Neural cell (in vitro differentiated cells): Measurements from ENCODE around the gene PHLDB2. TPM values are rescaled to one million over a fixed set of nuclear protein-coding genes. Genes with fewer than 3 reads are reported as not detected.

ENCODE experiments used
- H2AFZ ChIP-seq: fragments of 200-600, 300-800 bp; sonication (generic), shearing (Covaris generic); 2 replicates; pipeline ENCODE4 v1.6.0; 2014; ENCODE audit warnings: low read depth, mild to moderate bottlenecking, antibody characterized with exemption, low read length, moderate library complexity
- H3F3A ChIP-seq: fragments of 200-600 bp; shearing (Covaris generic); 2 replicates; pipeline ENCODE4 v1.6.1; 2016; ENCODE audit warnings: mild to moderate bottlenecking, moderate library complexity, mixed read lengths, antibody characterized with exemption, low read length; ENCODE audit not compliant: insufficient read depth, poor library complexity, severe bottlenecking
- H3K27ac ChIP-seq: fragments of 200-600, 300-800 bp; sonication (generic), shearing (Covaris generic); 2 replicates; pipeline ENCODE4 v1.5.1; 2014; ENCODE audit warnings: mild to moderate bottlenecking, low read length, moderate library complexity
- H3K27me3 ChIP-seq: fragments of 300-800, 200-600 bp; sonication (generic), shearing (Covaris generic); 2 replicates; pipeline ENCODE4 v1.6.0; 2014; ENCODE audit warnings: mild to moderate bottlenecking, low read depth, low read length, moderate library complexity; ENCODE audit not compliant: insufficient read depth
- H3K36me3 ChIP-seq: fragments of 300-800, 200-600 bp; sonication (generic), shearing (Covaris generic); 2 replicates; pipeline ENCODE4 v1.5.1; 2014; ENCODE audit warnings: mild to moderate bottlenecking, antibody characterized with exemption, low read length, moderate library complexity; ENCODE audit not compliant: insufficient read depth
- H3K4me2 ChIP-seq: fragments of 300-800, 200-600 bp; sonication (generic), shearing (Covaris generic); 2 replicates; pipeline ENCODE4 v1.6.0; 2014; ENCODE audit warnings: mild to moderate bottlenecking, low read length
- H3K4me3 ChIP-seq: fragments of 300-800, 200-600 bp; sonication (generic), shearing (Covaris generic); 2 replicates; pipeline ENCODE4 v1.5.1; 2014; ENCODE audit warnings: mild to moderate bottlenecking, low read length, moderate library complexity
- H3K79me2 ChIP-seq: fragments of 200-600 bp; shearing (Covaris generic); replicated peaks from 2 replicates; pipeline ENCODE4 v1.6.0; 2014; ENCODE audit warnings: mild to moderate bottlenecking, low read length, moderate library complexity; ENCODE audit not compliant: insufficient read depth
- H3K9ac ChIP-seq: fragments of 300-800, 200-600 bp; sonication (generic), shearing (Covaris generic); 2 replicates; pipeline ENCODE4 v1.6.1; 2016; ENCODE audit warnings: mild to moderate bottlenecking, low read length, mixed read lengths
- H3K9me2 ChIP-seq: fragments of 200-600 bp; shearing (Covaris generic); 2 replicates; pipeline ENCODE4 v1.6.1; 2016; ENCODE audit warnings: mild to moderate bottlenecking, low read length, mixed read lengths; ENCODE audit not compliant: insufficient read depth
- H3K9me3 ChIP-seq: fragments of 200-600, 300-800 bp; sonication (generic), shearing (Covaris generic); 2 replicates; pipeline ENCODE4 v1.6.1; 2016; ENCODE audit warnings: mild to moderate bottlenecking, mixed run types, low read length, moderate library complexity, mixed read lengths
- H4K20me1 ChIP-seq: fragments of 200-600 bp; shearing (Covaris generic); 2 replicates; pipeline ENCODE4 v1.6.1; 2016; ENCODE audit warnings: mild to moderate bottlenecking, mixed run types; ENCODE audit not compliant: insufficient read depth
- EZH2 ChIP-seq: fragments of 200-600, 300-800 bp; shearing (Covaris generic), sonication (generic); IDR thresholded peaks from 2 replicates; pipeline ENCODE4 v1.6.1; 2014; ENCODE audit warnings: antibody characterized with exemption, low read length, borderline replicate concordance, mild to moderate bottlenecking; ENCODE audit not compliant: insufficient read depth, poor library complexity, severe bottlenecking
- MXI1 ChIP-seq: fragments of 450-650 bp; conservative IDR thresholded peaks from 2 replicates; pipeline ENCODE4 v1.6.1; 2014; ENCODE audit warnings: antibody characterized with exemption, mild to moderate bottlenecking; ENCODE audit not compliant: poor library complexity, severe bottlenecking
- POLR2AphosphoS5 ChIP-seq: IDR thresholded peaks from 2 replicates; pipeline ENCODE4 v1.6.1; 2012
- RAD21 ChIP-seq: fragments of 450-650 bp; conservative IDR thresholded peaks from 2 replicates; pipeline ENCODE4 v1.6.1; 2014; ENCODE audit warnings: antibody characterized with exemption, mild to moderate bottlenecking, moderate library complexity
- SMC3 ChIP-seq: fragments of 450-650 bp; conservative IDR thresholded peaks from 2 replicates; pipeline ENCODE4 v1.6.1; 2014; ENCODE audit warnings: antibody characterized with exemption, mild to moderate bottlenecking, moderate library complexity; ENCODE audit not compliant: poor library complexity
- polyA plus RNA-seq: library from polyadenylated mRNA; depleted of rRNA; stranded (reverse); fragments of >200 nt; gene quantifications from 2 replicates; pipeline ENCODE4 v1.2.3, GENCODE V29; 2014
- TF ChIP-seq, protein P1 (sequence below): fragments of 450-650 bp; IDR thresholded peaks from 2 replicates; pipeline ENCODE4 v1.5.1; 2014; ENCODE audit warnings: antibody characterized with exemption, mild to moderate bottlenecking, moderate library complexity; ENCODE audit not compliant: poor library complexity, severe bottlenecking
- TF ChIP-seq, protein P2 (sequence below): IDR thresholded peaks from 2 replicates; pipeline ENCODE4 v1.6.1; 2012; ENCODE audit warnings: borderline replicate concordance

The PHLDB2 gene
- polyA plus RNA-seq, 1 donor from 2014 or later: 1.4 TPM

DNA sequence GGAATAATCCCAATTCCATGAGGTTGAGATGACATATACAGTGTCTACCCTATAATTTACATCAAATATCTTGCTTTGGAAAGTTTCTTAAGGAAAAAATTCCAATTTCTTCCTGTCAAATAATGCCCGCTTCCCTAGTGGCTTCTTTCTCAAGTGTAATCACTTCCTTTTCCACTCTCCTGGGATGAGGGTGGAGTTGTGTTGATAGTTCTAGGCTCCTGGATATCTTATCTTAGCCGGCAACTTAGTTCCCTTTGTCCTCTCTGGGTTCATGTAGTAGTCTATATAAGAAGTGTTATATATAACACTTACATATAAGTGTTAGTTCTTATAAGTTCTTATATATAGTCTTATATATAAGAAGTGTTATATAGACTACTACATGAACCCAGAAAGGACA is 150.6 kb downstream of the PHLDB2 start:
- no peak overlapping the region for H3K9ac ChIP-seq
- H3K79me2 ChIP-seq: peaks cover 22% of the 10 kb centered on the region
- H3K9me3 ChIP-seq: no peaks in the 10 kb centered on the region
- no peak overlapping the region for H2AFZ ChIP-seq
- no peaks in the 10 kb centered on the region for H3F3A ChIP-seq
- peaks cover 16% of the 10 kb centered on the region for H3K36me3 ChIP-seq
- H4K20me1 ChIP-seq: no peaks in the 10 kb centered on the region
- H3K27ac ChIP-seq: no peak overlapping the region
- H3K9me2 ChIP-seq: no peaks in the 10 kb centered on the region
- no peak for TF ChIP-seq SMC3
- no peak for TF ChIP-seq POLR2AphosphoS5
- TF ChIP-seq, protein P1, sequence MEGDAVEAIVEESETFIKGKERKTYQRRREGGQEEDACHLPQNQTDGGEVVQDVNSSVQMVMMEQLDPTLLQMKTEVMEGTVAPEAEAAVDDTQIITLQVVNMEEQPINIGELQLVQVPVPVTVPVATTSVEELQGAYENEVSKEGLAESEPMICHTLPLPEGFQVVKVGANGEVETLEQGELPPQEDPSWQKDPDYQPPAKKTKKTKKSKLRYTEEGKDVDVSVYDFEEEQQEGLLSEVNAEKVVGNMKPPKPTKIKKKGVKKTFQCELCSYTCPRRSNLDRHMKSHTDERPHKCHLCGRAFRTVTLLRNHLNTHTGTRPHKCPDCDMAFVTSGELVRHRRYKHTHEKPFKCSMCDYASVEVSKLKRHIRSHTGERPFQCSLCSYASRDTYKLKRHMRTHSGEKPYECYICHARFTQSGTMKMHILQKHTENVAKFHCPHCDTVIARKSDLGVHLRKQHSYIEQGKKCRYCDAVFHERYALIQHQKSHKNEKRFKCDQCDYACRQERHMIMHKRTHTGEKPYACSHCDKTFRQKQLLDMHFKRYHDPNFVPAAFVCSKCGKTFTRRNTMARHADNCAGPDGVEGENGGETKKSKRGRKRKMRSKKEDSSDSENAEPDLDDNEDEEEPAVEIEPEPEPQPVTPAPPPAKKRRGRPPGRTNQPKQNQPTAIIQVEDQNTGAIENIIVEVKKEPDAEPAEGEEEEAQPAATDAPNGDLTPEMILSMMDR: no peak
- TF ChIP-seq, protein P2, sequence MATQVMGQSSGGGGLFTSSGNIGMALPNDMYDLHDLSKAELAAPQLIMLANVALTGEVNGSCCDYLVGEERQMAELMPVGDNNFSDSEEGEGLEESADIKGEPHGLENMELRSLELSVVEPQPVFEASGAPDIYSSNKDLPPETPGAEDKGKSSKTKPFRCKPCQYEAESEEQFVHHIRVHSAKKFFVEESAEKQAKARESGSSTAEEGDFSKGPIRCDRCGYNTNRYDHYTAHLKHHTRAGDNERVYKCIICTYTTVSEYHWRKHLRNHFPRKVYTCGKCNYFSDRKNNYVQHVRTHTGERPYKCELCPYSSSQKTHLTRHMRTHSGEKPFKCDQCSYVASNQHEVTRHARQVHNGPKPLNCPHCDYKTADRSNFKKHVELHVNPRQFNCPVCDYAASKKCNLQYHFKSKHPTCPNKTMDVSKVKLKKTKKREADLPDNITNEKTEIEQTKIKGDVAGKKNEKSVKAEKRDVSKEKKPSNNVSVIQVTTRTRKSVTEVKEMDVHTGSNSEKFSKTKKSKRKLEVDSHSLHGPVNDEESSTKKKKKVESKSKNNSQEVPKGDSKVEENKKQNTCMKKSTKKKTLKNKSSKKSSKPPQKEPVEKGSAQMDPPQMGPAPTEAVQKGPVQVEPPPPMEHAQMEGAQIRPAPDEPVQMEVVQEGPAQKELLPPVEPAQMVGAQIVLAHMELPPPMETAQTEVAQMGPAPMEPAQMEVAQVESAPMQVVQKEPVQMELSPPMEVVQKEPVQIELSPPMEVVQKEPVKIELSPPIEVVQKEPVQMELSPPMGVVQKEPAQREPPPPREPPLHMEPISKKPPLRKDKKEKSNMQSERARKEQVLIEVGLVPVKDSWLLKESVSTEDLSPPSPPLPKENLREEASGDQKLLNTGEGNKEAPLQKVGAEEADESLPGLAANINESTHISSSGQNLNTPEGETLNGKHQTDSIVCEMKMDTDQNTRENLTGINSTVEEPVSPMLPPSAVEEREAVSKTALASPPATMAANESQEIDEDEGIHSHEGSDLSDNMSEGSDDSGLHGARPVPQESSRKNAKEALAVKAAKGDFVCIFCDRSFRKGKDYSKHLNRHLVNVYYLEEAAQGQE: no peak
- TF ChIP-seq RAD21: no peak
- no peak for TF ChIP-seq MXI1
- no peak for TF ChIP-seq EZH2
- H3K4me3 ChIP-seq: no peak overlapping the region
- no peak overlapping the region for H3K4me2 ChIP-seq
- no peaks in the 10 kb centered on the region for H3K27me3 ChIP-seq

DNA sequence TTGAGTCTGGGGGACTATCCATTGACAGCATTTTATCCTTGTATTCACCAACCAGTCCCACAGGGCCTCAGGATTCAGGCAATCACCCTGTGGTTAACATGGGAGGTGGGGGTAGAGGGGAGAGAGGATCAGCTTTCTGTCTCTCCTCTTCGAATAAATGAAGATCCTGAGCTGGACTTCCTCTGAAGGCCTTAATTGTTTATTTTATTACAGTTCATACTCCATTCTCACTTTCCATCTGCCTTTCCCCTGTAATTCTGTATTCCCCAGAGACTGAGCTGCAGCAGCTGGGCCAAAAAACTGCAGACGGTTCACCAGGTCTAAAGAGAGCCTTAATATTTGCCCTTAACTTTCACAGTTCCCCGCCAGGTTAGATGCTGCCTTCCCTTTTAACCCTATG is 151.6 kb downstream of the PHLDB2 start:
- Histone ChIP-seq H3F3A (no peaks in the 10 kb centered on the region), H2AFZ (no peak overlapping the region), H3K9me2 (no peaks in the 10 kb centered on the region), H4K20me1 (no peaks in the 10 kb centered on the region), H3K4me2 (no peak overlapping the region), H3K9me3 (no peaks in the 10 kb centered on the region), H3K79me2 (peaks cover 14% of the 10 kb centered on the region), H3K27me3 (no peaks in the 10 kb centered on the region), H3K27ac (no peak overlapping the region), H3K9ac (no peak overlapping the region), H3K36me3 (peaks cover 11% of the 10 kb centered on the region), H3K4me3 (no peak overlapping the region)
- no peak for TF ChIP-seq SMC3
- TF ChIP-seq, protein P2: no peak
- TF ChIP-seq, protein P1: no peak
